ENCODE measurements around the gene HLA-B.

HLA-B gene

DNA sequence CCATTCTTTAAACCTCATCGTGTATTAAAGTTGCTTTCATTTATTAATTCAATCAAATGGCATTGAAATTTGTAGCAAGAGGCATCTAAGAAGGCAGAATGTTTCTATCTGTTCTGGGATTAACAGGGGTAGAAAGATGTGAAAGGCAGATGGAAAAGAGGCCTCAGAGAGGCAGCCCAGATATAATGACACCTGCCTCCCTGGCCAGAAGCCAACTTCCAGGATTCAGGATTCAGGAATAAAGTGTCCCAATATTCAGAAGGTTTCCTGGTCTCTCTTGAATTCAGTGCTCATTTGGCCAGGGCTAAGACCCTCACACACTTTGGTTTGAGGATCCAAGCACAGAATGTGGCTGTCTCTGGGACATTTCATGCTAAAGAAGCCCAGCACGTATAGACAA is 39.9 kb downstream of the HLA-B start:
- Histone ChIP-seq H3K4me3 (ENCODE audit: low read depth, low read length, poor library complexity, severe bottlenecking) (no peak overlapping the region), H3K4me2 (ENCODE audit: low read length) (no peak overlapping the region), H3K4me1 (ENCODE audit: insufficient read depth, low read length, severe bottlenecking) (no peaks in the 10 kb centered on the region), H3K9me3 (ENCODE audit: low read length) (no peaks in the 10 kb centered on the region), H3F3A (ENCODE audit: insufficient read depth, low read length) (no peaks in the 10 kb centered on the region), H3K9me2 (ENCODE audit: low read depth, low read length) (no peaks in the 10 kb centered on the region), H2AFZ (ENCODE audit: low read length) (no peak overlapping the region), H3K36me3 (ENCODE audit: insufficient read depth, low read length) (no peaks in the 10 kb centered on the region), H3K9ac (ENCODE audit: low read length) (no peak overlapping the region), H3K27me3 (ENCODE audit: insufficient read depth, low read length) (peaks cover 4% of the 10 kb centered on the region; the same call in 1 of the 2 replicates), H3K27ac (ENCODE audit: low read depth, low read length, poor library complexity, severe bottlenecking) (no peak overlapping the region), H3K79me2 (ENCODE audit: insufficient read depth, low read length) (no peaks in the 10 kb centered on the region), H4K20me1 (ENCODE audit: insufficient read depth, low read length) (no peaks in the 10 kb centered on the region)
- TF ChIP-seq CTCF (IDR thresholded peaks at IDR 0.05; ENCODE audit: low read length) (no peak), EZH2 (IDR thresholded peaks at IDR 0.05; ENCODE audit: borderline replicate concordance, low read length) (no peak)

DNA sequence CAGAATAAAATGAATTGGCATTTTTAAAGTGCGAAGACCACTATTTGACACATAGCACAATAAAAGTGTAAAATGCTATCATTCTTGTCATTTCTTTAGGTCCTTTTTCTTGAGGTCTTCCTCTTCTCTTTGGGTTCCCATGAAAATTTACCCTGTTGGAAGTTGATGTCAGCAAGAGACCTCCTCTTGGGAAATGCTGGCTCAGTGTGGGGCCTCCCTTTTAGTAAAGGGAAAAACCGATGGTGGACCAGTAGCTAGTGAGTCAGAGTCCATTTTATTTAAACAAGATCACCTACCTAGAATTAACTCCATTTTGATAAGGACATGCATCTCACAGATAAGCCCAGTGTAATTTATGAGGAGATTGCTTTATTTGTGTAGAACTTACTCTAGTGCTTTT is 47.3 kb downstream of the HLA-B start:
- no peak overlapping the region for H3K4me3 ChIP-seq (ENCODE audit: low read depth, low read length, poor library complexity, severe bottlenecking)
- no peaks in the 10 kb centered on the region for H4K20me1 ChIP-seq (ENCODE audit: insufficient read depth, low read length)
- H3K9me3 ChIP-seq (ENCODE audit: low read length): no peaks in the 10 kb centered on the region
- H3K9me2 ChIP-seq (ENCODE audit: low read depth, low read length): no peaks in the 10 kb centered on the region
- no peaks in the 10 kb centered on the region for H3K36me3 ChIP-seq (ENCODE audit: insufficient read depth, low read length)
- no peak overlapping the region for H3K27ac ChIP-seq (ENCODE audit: low read depth, low read length, poor library complexity, severe bottlenecking)
- no peaks in the 10 kb centered on the region for H3F3A ChIP-seq (ENCODE audit: insufficient read depth, low read length)
- TF ChIP-seq EZH2 (IDR thresholded peaks at IDR 0.05; ENCODE audit: borderline replicate concordance, low read length) (no peak), CTCF (IDR thresholded peaks at IDR 0.05; ENCODE audit: low read length) (no peak)
- H3K9ac ChIP-seq (ENCODE audit: low read length): no peak overlapping the region
- H3K4me2 ChIP-seq (ENCODE audit: low read length): no peak overlapping the region
- no peaks in the 10 kb centered on the region for H3K79me2 ChIP-seq (ENCODE audit: insufficient read depth, low read length)
- H3K27me3 ChIP-seq (ENCODE audit: insufficient read depth, low read length): peaks cover 7% of the 10 kb centered on the region; the same call in 1 of the 2 replicates
- H3K4me1 ChIP-seq (ENCODE audit: insufficient read depth, low read length, severe bottlenecking): peaks cover 8% of the 10 kb centered on the region
- H2AFZ ChIP-seq (ENCODE audit: low read length): no peak overlapping the region

DNA sequence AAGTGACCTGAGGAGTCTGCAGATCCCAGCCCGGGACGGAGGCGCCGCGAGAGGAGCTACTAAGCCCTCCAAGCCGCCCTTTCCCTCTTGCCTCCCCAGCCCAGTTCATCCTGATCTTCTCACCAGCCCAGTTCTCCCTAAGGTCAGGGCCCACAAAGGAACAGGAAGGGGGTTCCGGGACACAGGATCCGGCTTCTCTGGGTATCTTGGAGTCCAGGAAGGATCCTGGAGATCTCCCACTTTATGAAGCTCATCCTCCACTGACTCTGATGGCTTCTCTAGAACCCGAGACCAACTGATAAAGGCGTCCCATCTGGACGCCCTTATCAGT is 48.2 kb downstream of the HLA-B start:
- H3K4me3 ChIP-seq (ENCODE audit: low read depth, low read length, poor library complexity, severe bottlenecking): peak overlapping the region; percentile 63
- H3K27me3 ChIP-seq (ENCODE audit: insufficient read depth, low read length): peaks cover 7% of the 10 kb centered on the region; the same call in 1 of the 2 replicates
- H3K36me3 ChIP-seq (ENCODE audit: insufficient read depth, low read length): no peaks in the 10 kb centered on the region
- H3K9me2 ChIP-seq (ENCODE audit: low read depth, low read length): no peaks in the 10 kb centered on the region
- no peak for TF ChIP-seq EZH2 (IDR thresholded peaks at IDR 0.05; ENCODE audit: borderline replicate concordance, low read length)
- H3K4me1 ChIP-seq (ENCODE audit: insufficient read depth, low read length, severe bottlenecking): peaks cover 8% of the 10 kb centered on the region
- no peaks in the 10 kb centered on the region for H3K9me3 ChIP-seq (ENCODE audit: low read length)
- H3K4me2 ChIP-seq (ENCODE audit: low read length): peak overlapping the region; percentile 93; the same call in 1 of the 2 replicates
- H4K20me1 ChIP-seq (ENCODE audit: insufficient read depth, low read length): no peaks in the 10 kb centered on the region
- H2AFZ ChIP-seq (ENCODE audit: low read length): no peak overlapping the region
- no peak overlapping the region for H3K27ac ChIP-seq (ENCODE audit: low read depth, low read length, poor library complexity, severe bottlenecking)
- H3K9ac ChIP-seq (ENCODE audit: low read length): no peak overlapping the region
- H3F3A ChIP-seq (ENCODE audit: insufficient read depth, low read length): no peaks in the 10 kb centered on the region
- no peaks in the 10 kb centered on the region for H3K79me2 ChIP-seq (ENCODE audit: insufficient read depth, low read length)

All from OCI-LY1 (cell line).